DMS153 treated with DMSO at 0.1 percent for 48 hours (cell line): ENCODE data around the gene BBS7.

Experiments
- DNase-seq: peaks from one replicate; lab custom pipeline; 2025; ENCODE audit not compliant: unreplicated experiment; lab: John Stamatoyannopoulos, UW

Gene BBS7

GRCh38 chr4:121829511-121829910, 40.8 kb downstream of the BBS7 start:
- no peak for DNase-seq

GRCh38 chr4:121827853-121828252, 42.4 kb downstream of the BBS7 start:
- DNase-seq: no peak

- DNase-seq: peak; percentile 2
Observed at GRCh38 chr4:121824950-121825349, 45.3 kb downstream of the BBS7 start.

GRCh38 chr4:121824171-121824527, 46.1 kb downstream of the BBS7 start:
- no peak for DNase-seq

- peak; percentile 95 for DNase-seq
Observed at GRCh38 chr4:121823505-121824170, 46.6 kb downstream of the BBS7 start, which contains the start of gene CCNA2. Gene CCNA2 (minus strand): TSS chr4:121823883. CDS start chr4:121823628, 255 bp downstream.

GRCh38 chr4:121822796-121823504, 47.3 kb downstream of the BBS7 start:
- no peak for DNase-seq

GRCh38 chr4:121822047-121822446, 48.2 kb downstream of the BBS7 start:
- no peak for DNase-seq

GRCh38 chr4:121819216-121819965, 50.9 kb downstream of the BBS7 start:
- DNase-seq: no peak

- no peak for DNase-seq
Observed at GRCh38 chr4:121818215-121818614, 52.1 kb downstream of the BBS7 start.

- DNase-seq: no peak
Observed at GRCh38 chr4:121817701-121818100, 52.6 kb downstream of the BBS7 start.

- DNase-seq: no peak
Observed at GRCh38 chr4:121817006-121817405, 53.3 kb downstream of the BBS7 start.

- no peak for DNase-seq
Observed at GRCh38 chr4:121814756-121815155, 55.5 kb downstream of the BBS7 start.

GRCh38 chr4:121811122-121811521, 59.2 kb downstream of the BBS7 start:
- DNase-seq: no peak

- DNase-seq: no peak
Observed at GRCh38 chr4:121806411-121806810, 63.9 kb downstream of the BBS7 start.

- DNase-seq: no peak
Observed at GRCh38 chr4:121801715-121802075, 68.6 kb downstream of the BBS7 start.

- DNase-seq: peak; percentile 78
Observed at GRCh38 chr4:121800961-121801714, 69.1 kb downstream of the BBS7 start, which contains the start of gene EXOSC9. Gene EXOSC9 (plus strand): TSS chr4:121801323. CDS start chr4:121801425, 102 bp downstream.

GRCh38 chr4:121800638-121800960, 69.7 kb downstream of the BBS7 start:
- no peak for DNase-seq

GRCh38 chr4:121799867-121800501, 70.3 kb downstream of the BBS7 start:
- DNase-seq: no peak

- DNase-seq: no peak
Observed at GRCh38 chr4:121799208-121799823, 71.0 kb downstream of the BBS7 start.

GRCh38 chr4:121796283-121796682, 74.0 kb downstream of the BBS7 start:
- no peak for DNase-seq
